A549 (cell line): ENCODE data around the gene TEDC1. TPM values are rescaled to one million over a fixed set of nuclear protein-coding genes. Genes with fewer than 3 reads are reported as not detected.
A peak's percentile ranks its signal among the peaks of the same experiment; 100 is the strongest.

Experiments used
- ATAC-seq, 2 experiments: fragments of 200-7000 bp in 1 of 2; fragments of >200 bp in 1 of 2; cut with Nextera tagmentation in 1 of 2; cut with Tn5 transposase in 1 of 2; 3 replicates each; pipeline versions ENCODE4 v1.8.0 to v1.9.1; 2018 to 2020; ENCODE audit warnings: mild to moderate bottlenecking in 1 of 2, moderate library complexity in 1 of 2
- CTCF ChIA-PET: fragments of 300-600 bp; sonication (Branson Sonifier 250); formaldehyde crosslinking; extraction: SDS; loops from one replicate; lab custom pipeline; 2021; ENCODE audit warnings: antibody characterized with exemption, inconsistent platforms; lab: Yijun Ruan, JAX
- POLR2A ChIA-PET: fragments of 350-600 bp; formaldehyde crosslinking; extraction: SDS; loops from one replicate; lab custom pipeline; 2021; ENCODE audit warnings: antibody characterized with exemption, inconsistent platforms; lab: Yijun Ruan, JAX
- DNase-seq, 2 experiments: peaks; one replicate each; pipeline versions ENCODE4 v3.0.0 to v3.0.0-alpha.2; 2011 to 2016; ENCODE audit warnings: low read depth in 1 of 2, low spot score in 1 of 2
- FAIRE-seq: peaks from 2 replicates; lab custom pipeline; 2011; peaks lifted over from hg19 to GRCh38; lab: Jason Lieb, UNC
- H3K27ac ChIP-seq, 2 experiments: fragments of >200 bp; sonication (Bioruptor Twin); formaldehyde crosslinking; 3 replicates each; pipeline ENCODE4 v1.5.1; 2016 to 2017
- H3K4me1 ChIP-seq: fragments of >200 bp; sonication (Bioruptor Twin); formaldehyde crosslinking; 3 replicates; pipeline ENCODE4 v1.6.1; 2016
- H3K4me2 ChIP-seq: fragments of >200 bp; sonication (Bioruptor Twin); formaldehyde crosslinking; 3 replicates; pipeline ENCODE4 v1.6.1; 2016
- H3K4me3 ChIP-seq: fragments of >200 bp; sonication (Bioruptor Twin); formaldehyde crosslinking; 3 replicates; pipeline ENCODE4 v1.5.1; 2016
- H3K9me3 ChIP-seq: fragments of >200 bp; sonication (Bioruptor Twin); formaldehyde crosslinking; 3 replicates; pipeline ENCODE4 v1.6.1; 2016
- BCL3 ChIP-seq: fragments of >200 bp; sonication (Bioruptor Twin); formaldehyde crosslinking; IDR thresholded peaks from 3 replicates; pipeline ENCODE4 v1.6.1; 2016
- CBX8 ChIP-seq: fragments of 200-600 bp; sonication (generic); IDR thresholded peaks from 2 replicates; pipeline ENCODE4 v1.6.1; 2016
- CEBPB ChIP-seq, 2 experiments: fragments of >200 bp in 1 of 2; sonication (Bioruptor Twin) in 1 of 2; formaldehyde crosslinking in 1 of 2; IDR thresholded peaks; 2 replicates each; pipeline ENCODE4 v1.6.1; 2012 to 2016
- CTCF ChIP-seq: fragments of >200 bp; sonication (Bioruptor Twin); formaldehyde crosslinking; IDR thresholded peaks from 3 replicates; pipeline ENCODE4 v1.5.1; 2016
- E2F6 ChIP-seq: IDR thresholded peaks from 2 replicates; pipeline ENCODE4 v1.6.1; 2012; ENCODE audit warnings: low read depth, borderline replicate concordance
- EHF ChIP-seq: fragments of 250-450 bp; sonication (Bioruptor Pico); IDR thresholded peaks from 2 replicates; pipeline ENCODE4 v1.5.0; 2020; ENCODE audit warnings: mild to moderate bottlenecking
- FOXS1 ChIP-seq: fragments of 250-450 bp; sonication (Bioruptor Pico); IDR thresholded peaks from 2 replicates; pipeline ENCODE4 v1.5.0; 2020; ENCODE audit warnings: mild to moderate bottlenecking, moderate library complexity
- HDAC2 ChIP-seq: fragments of 200-600 bp; sonication (generic); IDR thresholded peaks from 2 replicates; pipeline ENCODE4 v1.6.1; 2016
- HOXA7 ChIP-seq: fragments of 250-450 bp; sonication (Bioruptor Pico); IDR thresholded peaks from 2 replicates; pipeline ENCODE4 v1.5.0; 2020; ENCODE audit warnings: mild to moderate bottlenecking, moderate library complexity
- HOXB13 ChIP-seq: fragments of 250-450 bp; sonication (Bioruptor Pico); IDR thresholded peaks from 2 replicates; pipeline ENCODE4 v1.5.0; 2020; ENCODE audit warnings: low read depth, mild to moderate bottlenecking, moderate library complexity
- JUN ChIP-seq, 2 experiments: fragments of >200 bp; sonication (Bioruptor Twin); formaldehyde crosslinking; IDR thresholded peaks; 2 replicates in 1 of 2; 3 replicates in 1 of 2; pipeline ENCODE4 v1.6.1; 2016 to 2017
- JUNB ChIP-seq: fragments of >200 bp; sonication (Bioruptor Twin); formaldehyde crosslinking; IDR thresholded peaks from 2 replicates; pipeline ENCODE4 v1.6.1; 2016
- KDM5A ChIP-seq: fragments of 200-600 bp; sonication (generic); IDR thresholded peaks from 2 replicates; pipeline ENCODE4 v1.6.1; 2016; ENCODE audit warnings: antibody characterized with exemption, mild to moderate bottlenecking
- MAFK ChIP-seq: fragments of 450-650 bp; IDR thresholded peaks from 2 replicates; pipeline ENCODE4 v1.6.1; 2014; ENCODE audit not compliant: partially characterized antibody
- MYC ChIP-seq: IDR thresholded peaks from 2 replicates; pipeline ENCODE4 v1.6.1; 2012; ENCODE audit warnings: mild to moderate bottlenecking, inconsistent platforms, low read length, improper control_type of control experiment, borderline replicate concordance
- NPAS2 ChIP-seq: fragments of 250-450 bp; sonication (Bioruptor Pico); IDR thresholded peaks from 2 replicates; pipeline ENCODE4 v1.8.0; 2022; ENCODE audit warnings: mild to moderate bottlenecking, moderate library complexity, borderline replicate concordance
- NR3C1 ChIP-seq: fragments of >200 bp; sonication (Bioruptor Twin); formaldehyde crosslinking; IDR thresholded peaks from 3 replicates; pipeline ENCODE4 v1.6.1; 2017
- PBX3 ChIP-seq: IDR thresholded peaks from 2 replicates; pipeline ENCODE4 v1.6.1; 2012
- PHF8 ChIP-seq: fragments of 200-600 bp; sonication (generic); IDR thresholded peaks from 2 replicates; pipeline ENCODE4 v1.6.1; 2016; ENCODE audit warnings: low read depth, mild to moderate bottlenecking, antibody characterized with exemption, moderate library complexity, borderline replicate concordance
- POLR2AphosphoS2 ChIP-seq: conservative IDR thresholded peaks from 2 replicates; pipeline ENCODE4 v1.6.1; 2012; ENCODE audit warnings: low read length, improper control_type of control experiment, inconsistent platforms
- RCOR1 ChIP-seq: fragments of 150-350 bp; IDR thresholded peaks from 2 replicates; pipeline ENCODE4 v1.6.1; 2014; ENCODE audit warnings: antibody characterized with exemption, low read length, low read depth
- REST ChIP-seq: fragments of 200-600 bp; sonication (generic); IDR thresholded peaks from 2 replicates; pipeline ENCODE4 v1.6.1; 2016; ENCODE audit warnings: antibody characterized with exemption, mild to moderate bottlenecking, moderate library complexity
- TFCP2L1 ChIP-seq: fragments of 250-450 bp; sonication (Bioruptor Pico); IDR thresholded peaks from 2 replicates; pipeline ENCODE4 v1.5.0; 2021; ENCODE audit warnings: mild to moderate bottlenecking
- ZFP36 ChIP-seq: fragments of 450-650 bp; IDR thresholded peaks from 2 replicates; pipeline ENCODE4 v1.6.1; 2014; ENCODE audit warnings: borderline replicate concordance; ENCODE audit not compliant: partially characterized antibody
- WGBS: methylation state at CpG from one replicate; pipeline ENCODE4 v1.1.6; 2017; ENCODE audit errors: missing lambda C conversion rate; 5-methylcytosine and 5-hydroxymethylcytosine counted together
- polyA plus RNA-seq, 4 experiments: library from polyadenylated mRNA; depleted of rRNA in 3 of 4; stranded (reverse); fragments of >200 nt; fragmentation: RNase III in 1 of 4; extraction: RNeasy Plus Mini Kit Qiagen cat#74134 plus additional on column Dnase treatment in 1 of 4; gene quantifications; 2 replicates in 3 of 4; 3 replicates in 1 of 4; pipeline ENCODE4 v1.2.3, GENCODE V29; 2011 to 2017

Gene TEDC1
- polyA plus RNA-seq, 2 of the 4 experiments (the other 2 are of a cell fraction), result 12.7 to 39.6 TPM

- H3K27ac ChIP-seq, result no peak overlapping the region
- no peak overlapping the region for H3K4me3 ChIP-seq
- no peak overlapping the region for H3K4me2 ChIP-seq
- DNase-seq (no peak), FAIRE-seq (no peak), ATAC-seq (no peak)
- ChIA-PET CTCF (interaction anchor here (1.4 to 4.4 kb wide), 3 partner anchors 17 to 127 kb away, joined by 3 to 15 read pairs (median 12); no protein-coding TSS in a partner anchor), POLR2A (interaction anchor here (1.1 kb wide), 1 partner anchor 16 kb away, joined by 3 read pairs; no protein-coding TSS in a partner anchor)
- no peak for TF ChIP-seq HOXA7
- TF ChIP-seq NPAS2 (CRISPR knock-in tag), result no peak
- no peak for TF ChIP-seq MAFK
- no peak for TF ChIP-seq CEBPB (IDR thresholded peaks at IDR 0.05)
- 93% methylated on average over 17 of the region's 31 CpGs for WGBS
- H3K4me1 ChIP-seq, result no peaks in the 10 kb centered on the region
- no peaks in the 10 kb centered on the region for H3K9me3 ChIP-seq
Measured at GRCh38 chr14:105497671-105498429, 6.8 kb downstream of the TEDC1 start.

DNA sequence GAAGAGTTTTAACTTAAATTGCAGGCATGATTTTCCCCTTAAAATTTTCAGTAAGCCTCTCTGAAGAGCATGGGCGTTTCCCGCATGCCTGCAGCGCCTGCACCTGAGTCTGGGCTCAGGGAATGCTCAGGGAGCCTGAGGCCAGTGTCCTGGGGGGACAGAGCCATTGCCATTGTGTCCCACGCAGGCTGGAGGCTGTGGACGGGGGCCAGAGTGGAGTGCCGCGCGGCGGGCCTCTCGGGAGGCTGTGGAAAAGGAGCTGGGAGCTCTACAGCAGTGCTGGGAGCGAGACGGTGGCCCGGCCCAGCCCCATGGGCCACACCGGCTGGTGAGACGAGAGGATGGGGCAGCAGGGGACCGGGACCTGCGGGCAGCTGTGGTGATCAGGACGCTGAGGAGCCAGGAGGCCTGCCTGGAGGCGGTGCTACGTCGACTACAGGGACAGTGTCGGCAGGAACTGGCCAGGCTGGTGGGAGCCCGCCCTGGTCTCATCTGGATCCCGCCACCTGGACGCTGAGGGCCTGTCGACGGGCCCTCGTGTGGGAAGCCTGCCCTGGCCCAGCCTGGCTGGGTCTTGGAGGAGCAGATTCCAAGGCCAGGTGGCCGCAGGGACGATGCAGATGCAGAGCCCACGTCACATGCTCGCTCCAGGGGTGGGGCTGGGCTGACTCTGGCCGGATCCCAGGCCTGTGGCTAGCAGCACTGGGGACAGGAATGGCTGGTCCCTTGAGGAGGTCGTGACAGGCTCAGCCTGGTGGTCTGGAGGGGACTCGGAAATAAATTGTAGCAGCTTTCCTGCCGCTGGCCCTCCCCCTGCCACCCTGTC is 7.6 kb downstream of the TEDC1 start:
- FAIRE-seq (no peak), DNase-seq (no peak), ATAC-seq (peak in 1 of 2 experiments; percentile 0; a peak in 2 of 6 replicates)
- Histone ChIP-seq H3K4me1 (no peaks in the 10 kb centered on the region), H3K27ac (no peak overlapping the region), H3K9me3 (no peaks in the 10 kb centered on the region), H3K4me3 (no peak overlapping the region), H3K4me2 (no peak overlapping the region)
- POLR2A ChIA-PET, result interaction anchor here (1.1 kb wide), 1 partner anchor 17 kb away, joined by 3 read pairs; no protein-coding TSS in a partner anchor
- TF ChIP-seq JUN (IDR thresholded peaks at IDR 0.05) (no peak), FOXS1 (CRISPR knock-in tag) (no peak), POLR2AphosphoS2 (0 out of 2 replicates have a peak, but pooled peaks have one; percentile 11), EHF (CRISPR knock-in tag) (no peak), NR3C1 (no peak), MYC (no peak), CTCF (no peak), JUNB (no peak), CBX8 (no peak), RCOR1 (no peak), KDM5A (no peak), ZFP36 (peak; percentile 81), E2F6 (no peak), HDAC2 (no peak), PBX3 (no peak), PHF8 (no peak), TFCP2L1 (CRISPR knock-in tag) (0 out of 2 replicates have a peak, but pooled peaks have one; percentile 17), HOXB13 (CRISPR knock-in tag) (no peak), CEBPB (IDR thresholded peaks at IDR 0.05) (no peak), REST (no peak), BCL3 (no peak)
- WGBS, result 93% methylated on average over 28 of the region's 36 CpGs
- CTCF ChIA-PET, result interaction anchor here (0.5 to 4.4 kb wide), 5 partner anchors 9 to 128 kb away, joined by 3 to 15 read pairs (median 6); no protein-coding TSS in a partner anchor
